IMR-90 (cell line): Measurements from ENCODE around the gene SP2. TPM values are rescaled to one million over a fixed set of nuclear protein-coding genes. Genes with fewer than 3 reads are reported as not detected.
A peak's percentile ranks its signal among the peaks of the same experiment; 100 is the strongest.

Experiments used
- ATAC-seq: fragments of 200-7000 bp; cut with Tn5 transposase; 2 replicates; pipeline ENCODE4 v1.9.1; 2020; ENCODE audit warnings: low read depth, mild to moderate bottlenecking, moderate library complexity
- BruUV-seq: library from RNA; stranded (reverse); fragments of 400-500 nt; replicated peaks from 2 replicates; lab custom pipeline; 2021; lab: Mats Ljungman, UMichigan
- CTCF ChIA-PET: fragments of 300-600 bp; formaldehyde crosslinking; extraction: SDS; loops from one replicate; lab custom pipeline; 2021; ENCODE audit warnings: antibody characterized with exemption; lab: Yijun Ruan, JAX
- POLR2A ChIA-PET: fragments of 300-600 bp; sonication (Branson Sonifier 250); formaldehyde crosslinking; loops from one replicate; lab custom pipeline; 2022; ENCODE audit warnings: antibody characterized with exemption; ENCODE audit not compliant: unreplicated experiment; lab: Charles Lee
- DNase-seq: peaks from one replicate; pipeline ENCODE4 v3.0.0; 2013
- H2AFZ ChIP-seq: replicated peaks from 2 replicates; pipeline ENCODE3; 2013; ENCODE audit warnings: low read length, mild to moderate bottlenecking; ENCODE audit not compliant: poor library complexity
- H2AK5ac ChIP-seq: 2 replicates; pipeline ENCODE4 v1.6.1; 2013; ENCODE audit warnings: low read depth, low read length, inconsistent platforms
- H2AK9ac ChIP-seq: replicated peaks from 2 replicates; pipeline ENCODE3; 2013; ENCODE audit warnings: mild to moderate bottlenecking, low read depth, low read length, moderate library complexity; ENCODE audit not compliant: poor library complexity
- H2BK120ac ChIP-seq: 2 replicates; pipeline ENCODE4 v1.6.1; 2013; ENCODE audit warnings: low read depth, low read length, inconsistent platforms
- H2BK15ac ChIP-seq: 3 replicates; pipeline ENCODE4 v1.6.1; 2013; ENCODE audit warnings: low read depth, low read length, inconsistent platforms
- H2BK20ac ChIP-seq: 2 replicates; pipeline ENCODE4 v1.6.1; 2013; ENCODE audit warnings: low read depth, mild to moderate bottlenecking, inconsistent platforms, low read length, moderate library complexity
- H2BK5ac ChIP-seq: 2 replicates; pipeline ENCODE4 v1.6.1; 2013; ENCODE audit warnings: mild to moderate bottlenecking, low read depth, low read length, inconsistent platforms; ENCODE audit not compliant: poor library complexity, severe bottlenecking
- H3K14ac ChIP-seq: replicated peaks from 2 replicates; pipeline ENCODE4 v1.6.1; 2013; ENCODE audit warnings: low read depth, low read length, inconsistent platforms
- H3K18ac ChIP-seq: 2 replicates; pipeline ENCODE4 v1.6.1; 2013; ENCODE audit warnings: low read depth, low read length, control low read depth
- H3K23ac ChIP-seq: 2 replicates; pipeline ENCODE4 v1.6.1; 2013; ENCODE audit warnings: low read depth, low read length, inconsistent platforms
- H3K27ac ChIP-seq: 2 replicates; pipeline ENCODE4 v1.5.1; 2013; ENCODE audit warnings: mild to moderate bottlenecking, control low read depth, low read length; ENCODE audit not compliant: insufficient read depth
- H3K27me3 ChIP-seq: 2 replicates; pipeline ENCODE4 v1.6.1; 2013; ENCODE audit warnings: low read length; ENCODE audit not compliant: control insufficient read depth, insufficient read depth
- H3K36me3 ChIP-seq: 2 replicates; pipeline ENCODE4 v1.6.1; 2013; ENCODE audit warnings: low read length, mixed read lengths; ENCODE audit not compliant: control insufficient read depth, insufficient read depth
- H3K4ac ChIP-seq: 2 replicates; pipeline ENCODE4 v1.6.1; 2013; ENCODE audit warnings: low read depth, low read length, inconsistent platforms
- H3K4me1 ChIP-seq: 2 replicates; pipeline ENCODE4 v1.6.1; 2013; ENCODE audit warnings: low read length, mixed read lengths; ENCODE audit not compliant: control insufficient read depth, insufficient read depth
- H3K4me2 ChIP-seq: 2 replicates; pipeline ENCODE4 v1.6.1; 2013; ENCODE audit warnings: low read depth, mild to moderate bottlenecking, control low read depth, low read length, moderate library complexity
- H3K4me3 ChIP-seq: 2 replicates; pipeline ENCODE4 v1.5.1; 2013; ENCODE audit warnings: low read depth, mild to moderate bottlenecking, control low read depth, low read length, moderate library complexity; ENCODE audit not compliant: insufficient read depth
- H3K56ac ChIP-seq: 2 replicates; pipeline ENCODE4 v1.6.1; 2013; ENCODE audit warnings: low read length, inconsistent platforms; ENCODE audit not compliant: insufficient read depth; ENCODE audit errors: extremely low read depth
- H3K79me1 ChIP-seq, 2 experiments: 2 replicates each; pipeline ENCODE4 v1.6.1; 2013; ENCODE audit warnings: low read length in 2 of 2, inconsistent platforms in 1 of 2, low read depth in 1 of 2
- H3K9ac ChIP-seq: 2 replicates; pipeline ENCODE4 v1.6.1; 2013; ENCODE audit warnings: low read depth, low read length, control low read depth
- H3K9me1 ChIP-seq: 2 replicates; pipeline ENCODE4 v1.6.1; 2013; ENCODE audit warnings: low read length, inconsistent platforms; ENCODE audit not compliant: insufficient read depth
- H3K9me3 ChIP-seq: 2 replicates; pipeline ENCODE4 v1.6.1; 2013; ENCODE audit warnings: low read length; ENCODE audit not compliant: control insufficient read depth, insufficient read depth
- H4K20me1 ChIP-seq: 2 replicates; pipeline ENCODE4 v1.6.1; 2013; ENCODE audit warnings: low read length, inconsistent platforms; ENCODE audit not compliant: insufficient read depth
- H4K5ac ChIP-seq: 2 replicates; pipeline ENCODE4 v1.6.1; 2013; ENCODE audit warnings: mild to moderate bottlenecking, low read depth, low read length, control low read depth
- H4K8ac ChIP-seq, 2 experiments: 2 replicates each; pipeline ENCODE4 v1.6.1; 2013; ENCODE audit warnings: low read depth in 2 of 2, low read length in 2 of 2, control low read depth in 1 of 2, inconsistent platforms in 1 of 2
- H4K91ac ChIP-seq: 2 replicates; pipeline ENCODE4 v1.6.1; 2013; ENCODE audit warnings: low read depth, low read length, inconsistent platforms; ENCODE audit not compliant: insufficient read depth
- CEBPB ChIP-seq: IDR thresholded peaks from 2 replicates; pipeline ENCODE4 v1.6.1; 2012; ENCODE audit warnings: low read depth, low read length, improper control_type of control experiment
- NFE2L2 ChIP-seq: fragments of 150-350 bp; IDR thresholded peaks from 2 replicates; pipeline ENCODE4 v1.6.1; 2016; ENCODE audit warnings: low read depth, mild to moderate bottlenecking, low read length
- RCOR1 ChIP-seq: IDR thresholded peaks from 2 replicates; pipeline ENCODE4 v1.6.1; 2012; ENCODE audit warnings: mild to moderate bottlenecking, low read length, improper control_type of control experiment; ENCODE audit not compliant: insufficient replicate concordance
- RFX5 ChIP-seq: IDR thresholded peaks from 2 replicates; pipeline ENCODE4 v1.8.0; 2012; ENCODE audit warnings: low read depth, mild to moderate bottlenecking, low read length, moderate library complexity
- SMC3 ChIP-seq: fragments of 150-350 bp; IDR thresholded peaks from 2 replicates; pipeline ENCODE4 v1.6.1; 2016; ENCODE audit warnings: low read depth, mild to moderate bottlenecking, antibody characterized with exemption, low read length, moderate library complexity
- WGBS, 2 experiments: methylation state at CpG; one replicate each; pipeline versions ENCODE4 v1.1.5 to v1.1.7; 2013; ENCODE audit warnings: missing lambda C conversion rate in 2 of 2; ENCODE audit not compliant: insufficient read length in 1 of 2; ENCODE audit errors: extremely low coverage in 2 of 2; 5-methylcytosine and 5-hydroxymethylcytosine counted together
- dilution Hi-C: fragments of 300-500 bp; cut with HindIII; formaldehyde crosslinking; loops from one replicate; pipeline ENCODE4 v1.14.3; 2018; ENCODE audit warnings: low sequenced_read_pairs; ENCODE audit not compliant: unreplicated experiment
- in situ Hi-C: fragments of 300-500 bp; cut with MboI; formaldehyde crosslinking; loops from 3 replicates; pipeline ENCODE4 v1.14.3; 2019; ENCODE audit warnings: low sequenced_read_pairs, inconsistent platforms, mixed read lengths
- intact Hi-C: fragments of 100-400 bp; cut with micrococcal nuclease; formaldehyde crosslinking; loops from 2 replicates; pipeline ENCODE4 v1.10.0; 2022
- polyA plus RNA-seq, 3 experiments: library from polyadenylated mRNA; depleted of rRNA; stranded (reverse); fragments of >200 nt; gene quantifications; 2 replicates each; pipeline ENCODE4 v1.2.3, GENCODE V29; 2012; ENCODE audit warnings: low replicate concordance in 1 of 3
- total RNA-seq: library from RNA; depleted of rRNA; stranded (reverse); fragments of >200 nt; gene quantifications from 2 replicates; pipeline ENCODE4 v1.2.3, GENCODE V29; 2012

Gene SP2
- total and polyA plus RNA-seq, 2 of the 4 experiments (the other 2 are of a cell fraction) = 0.72 to 13.8 TPM

DNA sequence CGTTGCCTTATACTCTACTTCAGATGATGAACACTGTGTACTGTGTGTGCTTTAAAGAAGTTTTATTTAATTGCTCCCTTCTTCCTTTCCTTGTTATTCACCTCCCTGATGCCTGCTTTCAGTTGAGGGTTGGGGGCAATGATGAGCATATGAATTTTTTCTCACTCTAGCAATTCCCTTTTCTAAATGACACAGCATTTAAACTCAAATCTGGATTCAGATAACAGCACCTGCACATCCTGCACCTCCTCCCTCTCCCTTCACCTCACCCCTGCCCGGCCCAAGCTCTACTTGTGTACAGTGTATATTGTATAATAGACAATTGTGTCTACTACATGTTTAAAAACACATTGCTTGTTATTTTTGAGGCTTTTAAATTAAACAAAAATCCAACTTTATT lies 32.4 kb downstream of the SP2 start:
- Histone ChIP-seq H2AK9ac (no peak overlapping the region), H3K18ac (no peak overlapping the region), H3K4me1 (no peaks in the 10 kb centered on the region), H3K4me2 (no peak overlapping the region), H3K4ac (no peak overlapping the region), H2BK120ac (no peak overlapping the region), H3K79me1 (no peaks in the 10 kb centered on the region), H3K9me1 (peaks cover 3% of the 10 kb centered on the region; the same call in 1 of the 2 replicates), H4K91ac (no peak overlapping the region), H3K27ac (no peak overlapping the region), H4K5ac (no peak overlapping the region), H3K9me3 (no peaks in the 10 kb centered on the region), H3K14ac (no peak overlapping the region), H4K20me1 (no peaks in the 10 kb centered on the region; the same call in 1 of the 2 replicates), H4K8ac (no peak overlapping the region), H2AFZ (no peak overlapping the region), H2BK20ac (no peak overlapping the region), H3K56ac (no peak overlapping the region), H3K4me3 (no peak overlapping the region), H2BK15ac (no peak overlapping the region), H3K27me3 (no peaks in the 10 kb centered on the region), H2AK5ac (no peak overlapping the region), H3K9ac (no peak overlapping the region), H2BK5ac (no peak overlapping the region), H3K23ac (no peak overlapping the region), H3K36me3 (peaks cover 29% of the 10 kb centered on the region)
- TF ChIP-seq SMC3 = no peak
- no peak for TF ChIP-seq NFE2L2
- TF ChIP-seq RCOR1 = no peak
- TF ChIP-seq RFX5 = no peak
- no peak for TF ChIP-seq CEBPB
- intact Hi-C loops = no loop called here
- ChIA-PET POLR2A (no interaction called here), CTCF (no interaction called here)
- TSS peak; percentile 81 for BruUV-seq
- WGBS, 2 experiments = no CpG with 5 or more reads among the region's 2 CpGs
- ATAC-seq = no peak
- in situ Hi-C loops = no loop called here
- dilution Hi-C loops = no loop called here
- DNase-seq = no peak
